Neural crest cell (in vitro differentiated cells): Measurements from ENCODE around the gene FRMD3. TPM values are rescaled to one million over a fixed set of nuclear protein-coding genes. Genes with fewer than 3 reads are reported as not detected.
A peak's percentile ranks its signal among the peaks of the same experiment; 100 is the strongest.

Experiments
- DNase-seq: peaks from one replicate; pipeline ENCODE4 v3.0.0; 2021; ENCODE audit warnings: low read depth, mixed read lengths, low spot score
- H3K27ac Mint-ChIP-seq: one replicate; pipeline ENCODE4 v1.8.0; 2021; ENCODE audit warnings: mild to moderate bottlenecking, mixed read lengths; ENCODE audit not compliant: unreplicated experiment
- H3K27me3 Mint-ChIP-seq: 2 replicates; pipeline ENCODE4 v1.8.0; 2021; ENCODE audit warnings: low read depth, mild to moderate bottlenecking, mixed read lengths
- H3K36me3 Mint-ChIP-seq: 2 replicates; pipeline ENCODE4 v1.8.0; 2021; ENCODE audit warnings: low read depth, mild to moderate bottlenecking, mixed read lengths
- H3K4me1 Mint-ChIP-seq: 2 replicates; pipeline ENCODE4 v1.8.0; 2021; ENCODE audit warnings: mixed read lengths
- H3K4me3 Mint-ChIP-seq: one replicate; pipeline ENCODE4 v1.8.0; 2021; ENCODE audit warnings: mild to moderate bottlenecking, mixed read lengths
- H3K9me3 Mint-ChIP-seq: 2 replicates; pipeline ENCODE4 v1.8.0; 2021; ENCODE audit warnings: mixed read lengths
- total RNA-seq: library from RNA; stranded (reverse); gene quantifications from 2 replicates; pipeline ENCODE4 v1.2.1, GENCODE V29; 2021
- TF ChIP-seq, protein P1 (sequence below): fragments of 200-600 bp; sonication (generic); conservative IDR thresholded peaks from 2 replicates; pipeline ENCODE4 v1.5.0; 2021; ENCODE audit warnings: antibody characterized with exemption, mild to moderate bottlenecking

FRMD3 gene
- total RNA-seq, 1 donor from 2014 or later: 2.3 TPM

DNA sequence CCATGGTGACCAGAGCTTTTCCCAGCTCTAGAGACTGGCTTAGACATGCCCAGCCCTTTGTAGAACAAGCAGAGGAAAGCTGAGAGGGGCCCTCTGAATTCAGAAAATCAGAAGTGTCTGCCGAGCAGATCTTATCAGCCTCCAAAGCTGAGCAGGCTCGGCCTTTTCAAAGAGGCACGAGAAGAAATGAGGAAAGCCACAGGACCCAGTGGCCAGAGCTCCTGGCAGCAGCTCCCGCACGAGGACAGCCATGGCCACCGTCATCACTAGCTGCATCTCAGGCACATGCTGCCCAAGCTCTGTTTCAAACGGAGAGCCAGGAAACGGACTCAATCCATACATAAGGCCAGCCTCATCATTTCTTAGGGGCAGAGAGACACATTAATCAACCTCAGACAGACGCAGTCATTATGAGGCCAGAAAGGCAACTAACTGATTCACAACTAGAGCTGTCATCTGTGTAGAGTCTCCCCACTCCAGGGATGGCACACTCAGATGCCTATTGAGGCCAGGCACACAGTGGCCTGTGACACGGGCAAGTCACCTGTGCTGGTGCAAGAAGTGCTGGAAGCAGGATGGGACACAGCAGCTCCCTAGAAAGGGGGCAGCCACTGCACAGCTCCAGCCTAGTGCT is 194.7 kb downstream of the FRMD3 start:
- DNase-seq: no peak
- Mint-ChIP-seq H3K36me3 (no peaks in the 10 kb centered on the region), H3K4me1 (peaks cover 5% of the 10 kb centered on the region), H3K27ac (peak overlapping the region; percentile 61), H3K27me3 (no peaks in the 10 kb centered on the region), H3K9me3 (no peaks in the 10 kb centered on the region), H3K4me3 (no peak overlapping the region)
- TF ChIP-seq, protein P1, sequence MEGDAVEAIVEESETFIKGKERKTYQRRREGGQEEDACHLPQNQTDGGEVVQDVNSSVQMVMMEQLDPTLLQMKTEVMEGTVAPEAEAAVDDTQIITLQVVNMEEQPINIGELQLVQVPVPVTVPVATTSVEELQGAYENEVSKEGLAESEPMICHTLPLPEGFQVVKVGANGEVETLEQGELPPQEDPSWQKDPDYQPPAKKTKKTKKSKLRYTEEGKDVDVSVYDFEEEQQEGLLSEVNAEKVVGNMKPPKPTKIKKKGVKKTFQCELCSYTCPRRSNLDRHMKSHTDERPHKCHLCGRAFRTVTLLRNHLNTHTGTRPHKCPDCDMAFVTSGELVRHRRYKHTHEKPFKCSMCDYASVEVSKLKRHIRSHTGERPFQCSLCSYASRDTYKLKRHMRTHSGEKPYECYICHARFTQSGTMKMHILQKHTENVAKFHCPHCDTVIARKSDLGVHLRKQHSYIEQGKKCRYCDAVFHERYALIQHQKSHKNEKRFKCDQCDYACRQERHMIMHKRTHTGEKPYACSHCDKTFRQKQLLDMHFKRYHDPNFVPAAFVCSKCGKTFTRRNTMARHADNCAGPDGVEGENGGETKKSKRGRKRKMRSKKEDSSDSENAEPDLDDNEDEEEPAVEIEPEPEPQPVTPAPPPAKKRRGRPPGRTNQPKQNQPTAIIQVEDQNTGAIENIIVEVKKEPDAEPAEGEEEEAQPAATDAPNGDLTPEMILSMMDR: no peak

DNA sequence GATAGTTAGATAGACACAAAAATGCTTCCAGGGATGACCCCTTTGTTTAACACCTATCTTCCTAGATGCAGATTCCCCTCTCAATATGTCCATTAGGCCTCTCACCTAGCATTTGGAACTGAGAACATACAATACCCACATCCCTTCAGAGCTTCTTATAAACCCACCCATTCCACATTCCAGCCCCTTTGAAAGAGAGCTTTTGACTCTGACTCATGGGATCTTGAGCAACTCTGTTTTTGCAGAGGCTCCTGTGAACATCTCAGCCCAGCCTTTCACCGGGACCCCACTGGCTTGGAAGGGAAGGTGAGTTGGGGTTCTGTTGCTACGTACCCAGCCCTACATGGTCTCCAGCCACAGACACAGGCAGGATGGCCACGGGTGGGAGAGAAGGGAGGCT is 195.5 kb downstream of the FRMD3 start:
- Mint-ChIP-seq H3K27me3 (no peaks in the 10 kb centered on the region), H3K36me3 (no peaks in the 10 kb centered on the region), H3K4me3 (no peak overlapping the region), H3K27ac (no peak overlapping the region), H3K4me1 (peaks cover 5% of the 10 kb centered on the region), H3K9me3 (no peaks in the 10 kb centered on the region)
- DNase-seq: no peak
- TF ChIP-seq, protein P1: no peak

DNA sequence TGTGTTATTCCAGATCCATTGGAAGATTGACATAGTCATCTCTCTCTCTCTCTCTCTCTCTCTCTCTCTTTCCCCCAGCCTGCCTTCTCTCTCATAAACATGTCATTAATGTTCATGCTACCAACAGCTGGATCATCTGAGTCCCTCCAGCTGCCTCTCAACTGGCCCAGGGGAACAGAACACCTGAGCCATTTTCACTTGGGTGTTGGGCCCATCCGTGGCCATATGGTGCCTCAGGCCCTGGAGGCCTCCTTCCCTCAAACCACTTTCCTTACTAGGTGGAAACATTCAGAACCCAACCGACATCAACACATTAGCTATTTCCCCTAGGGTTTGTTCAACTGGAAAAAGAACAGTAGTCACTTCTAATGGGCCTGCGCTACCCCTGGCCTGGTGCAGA is 196.2 kb downstream of the FRMD3 start:
- no peak overlapping the region for H3K4me3 Mint-ChIP-seq
- H3K4me1 Mint-ChIP-seq: peaks cover 5% of the 10 kb centered on the region
- no peak overlapping the region for H3K27ac Mint-ChIP-seq
- TF ChIP-seq, protein P1: no peak
- H3K36me3 Mint-ChIP-seq: no peaks in the 10 kb centered on the region
- no peaks in the 10 kb centered on the region for H3K27me3 Mint-ChIP-seq
- H3K9me3 Mint-ChIP-seq: no peaks in the 10 kb centered on the region
- DNase-seq: no peak

DNA sequence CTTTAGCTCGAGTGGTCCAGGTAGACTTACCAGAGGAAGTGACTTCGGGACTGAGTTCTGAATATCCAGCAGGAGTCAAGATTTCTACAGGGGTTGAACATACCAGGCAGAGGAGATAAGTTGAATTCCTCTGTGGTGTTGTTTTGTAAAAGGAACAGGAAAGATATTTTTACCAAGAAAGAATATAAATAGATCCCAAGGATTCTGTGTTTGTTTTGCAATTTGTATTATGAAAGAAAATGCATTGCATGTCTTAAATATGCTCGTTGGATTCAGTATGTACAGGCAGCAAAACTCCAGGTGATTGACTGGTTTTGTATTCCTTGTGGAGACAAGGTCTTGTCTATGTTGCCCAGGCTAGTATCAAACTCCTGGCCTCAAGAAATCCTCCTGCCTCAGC is 197.8 kb downstream of the FRMD3 start:
- Mint-ChIP-seq H3K36me3 (no peaks in the 10 kb centered on the region), H3K4me3 (no peak overlapping the region), H3K27ac (no peak overlapping the region), H3K4me1 (peaks cover 5% of the 10 kb centered on the region), H3K9me3 (no peaks in the 10 kb centered on the region), H3K27me3 (no peaks in the 10 kb centered on the region)
- TF ChIP-seq, protein P1: no peak
- DNase-seq: no peak

GRCh38 chr9:83339435-83339834 is 198.8 kb downstream of the FRMD3 start:
- no peaks in the 10 kb centered on the region for H3K27me3 Mint-ChIP-seq
- DNase-seq: no peak
- no peak overlapping the region for H3K4me3 Mint-ChIP-seq
- no peaks in the 10 kb centered on the region for H3K9me3 Mint-ChIP-seq
- no peaks in the 10 kb centered on the region for H3K36me3 Mint-ChIP-seq
- TF ChIP-seq, protein P1: no peak
- no peak overlapping the region for H3K27ac Mint-ChIP-seq
- H3K4me1 Mint-ChIP-seq: no peaks in the 10 kb centered on the region
